ENCODE measurements around the gene DGKB.
"Not testable (repeated sequence)": the region's sequence is repeated elsewhere in the genome, so short reads cannot be mapped to it uniquely, and the experiment has no call there.

DGKB gene

DNA sequence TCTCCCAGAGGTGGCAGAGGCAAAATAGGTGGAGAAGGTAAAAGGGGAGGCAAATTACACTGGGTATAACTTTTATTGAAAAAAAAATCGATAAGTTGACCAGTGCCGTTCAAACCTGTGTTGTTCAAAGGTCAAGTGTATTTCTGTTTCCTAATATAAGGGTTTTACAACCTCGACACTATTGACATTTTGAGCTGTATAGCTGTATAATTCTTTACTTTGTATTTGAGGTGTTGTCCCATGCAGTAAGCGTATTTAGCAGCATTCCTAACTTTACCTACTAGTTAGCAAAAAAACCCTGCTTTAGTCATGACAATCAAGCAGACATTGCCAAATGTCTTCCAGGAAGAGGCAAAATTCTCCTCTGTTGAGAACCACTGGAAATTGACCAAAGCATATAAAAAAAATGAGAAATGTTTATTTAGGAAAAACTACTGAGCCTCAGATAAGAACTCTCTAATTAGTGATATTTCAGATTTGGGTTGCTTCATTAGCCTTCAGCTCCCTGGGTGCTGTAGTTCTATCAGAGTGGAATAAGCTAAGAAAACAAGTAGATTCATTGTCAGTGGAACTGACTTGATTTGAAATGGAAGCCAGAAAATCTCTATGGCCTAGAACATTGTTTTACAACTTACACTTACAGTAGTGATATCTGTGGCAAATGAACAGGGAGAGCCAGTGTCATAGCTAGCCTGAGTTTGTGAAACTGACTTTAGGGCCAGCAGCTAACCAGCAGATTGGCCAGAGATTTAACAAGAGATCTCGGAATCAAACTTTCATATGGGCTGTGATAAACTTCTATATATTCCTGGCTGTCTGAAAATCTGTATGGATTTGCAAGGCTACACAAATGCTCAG lies 331.6 kb downstream of the DGKB start:
- DNase-seq = no peak

DNA sequence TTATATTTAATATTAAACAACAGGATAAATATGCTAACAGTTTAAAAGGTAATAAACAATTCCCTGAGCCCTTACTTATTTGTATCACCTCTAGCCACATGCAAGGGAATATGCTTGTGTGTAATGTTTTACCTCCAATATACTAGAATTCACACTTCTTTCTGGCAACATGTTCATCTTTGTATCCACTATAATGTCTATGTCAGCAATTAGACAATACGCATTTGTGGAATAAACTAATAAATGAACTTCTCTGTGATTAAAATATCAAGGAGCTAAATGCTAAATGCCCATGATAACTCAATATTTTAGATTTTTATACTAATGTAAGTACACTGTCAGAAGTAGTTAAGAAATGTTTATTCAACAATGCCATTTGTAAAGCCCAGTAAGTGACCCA lies 350.5 kb downstream of the DGKB start:
- DNase-seq = no peak

DNA sequence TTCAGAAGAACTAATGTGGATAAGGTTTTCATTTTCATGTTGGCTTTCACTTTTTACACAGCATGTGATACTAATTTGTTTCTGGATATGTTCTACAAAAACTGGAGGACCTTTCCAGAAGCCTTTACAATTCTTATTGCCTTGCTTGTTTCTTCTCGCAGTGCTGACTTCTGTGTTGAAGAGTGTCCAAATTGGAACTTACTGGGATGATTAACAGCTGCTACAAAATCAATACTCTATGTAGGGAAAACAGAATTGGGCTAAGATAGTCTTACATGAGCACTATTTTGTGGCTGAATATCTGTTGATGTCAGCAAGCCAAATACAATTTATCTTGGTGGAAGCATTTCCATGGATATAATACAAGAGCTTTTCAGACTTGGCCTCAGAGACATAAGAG lies 351.2 kb downstream of the DGKB start:
- no peak for DNase-seq

DNA sequence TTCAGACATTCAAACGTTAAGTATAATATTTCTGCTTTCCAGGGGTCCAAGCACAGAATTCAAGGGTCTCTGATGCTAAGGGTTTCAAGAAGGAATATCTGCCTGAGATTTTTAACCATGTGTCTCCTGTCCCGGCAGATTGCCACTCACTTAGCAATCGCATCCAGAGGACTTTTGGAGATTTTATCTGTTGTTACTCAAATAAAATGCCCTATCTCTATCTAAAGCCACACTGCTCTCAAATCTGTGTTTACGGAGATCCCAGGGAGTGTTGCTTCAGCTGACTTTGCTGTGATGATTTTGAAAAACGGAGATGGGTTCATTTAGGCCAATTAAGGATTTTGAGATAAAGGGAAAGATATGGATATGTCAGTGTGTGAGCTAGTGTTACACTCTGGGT lies 359.9 kb downstream of the DGKB start:
- no peak for DNase-seq

DNA sequence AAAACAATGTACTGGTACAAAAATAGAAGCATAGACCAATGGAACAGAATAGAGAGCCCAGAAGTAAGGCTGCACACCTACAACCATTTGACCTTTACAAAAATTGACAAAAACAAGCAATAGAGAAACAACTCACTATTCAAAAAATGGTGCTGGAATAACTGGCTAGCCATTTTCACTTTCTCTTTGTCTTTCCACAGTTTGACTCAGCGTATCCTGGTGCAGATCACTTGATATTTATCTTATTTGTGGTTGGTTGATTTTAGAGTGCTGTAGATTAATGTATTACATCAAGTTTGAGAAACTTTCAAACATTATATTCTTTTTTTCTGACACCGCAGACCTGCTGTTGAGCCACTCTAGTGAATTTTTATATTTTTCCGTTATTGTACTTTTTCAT lies 381.4 kb downstream of the DGKB start:
- no peak for DNase-seq

DNA sequence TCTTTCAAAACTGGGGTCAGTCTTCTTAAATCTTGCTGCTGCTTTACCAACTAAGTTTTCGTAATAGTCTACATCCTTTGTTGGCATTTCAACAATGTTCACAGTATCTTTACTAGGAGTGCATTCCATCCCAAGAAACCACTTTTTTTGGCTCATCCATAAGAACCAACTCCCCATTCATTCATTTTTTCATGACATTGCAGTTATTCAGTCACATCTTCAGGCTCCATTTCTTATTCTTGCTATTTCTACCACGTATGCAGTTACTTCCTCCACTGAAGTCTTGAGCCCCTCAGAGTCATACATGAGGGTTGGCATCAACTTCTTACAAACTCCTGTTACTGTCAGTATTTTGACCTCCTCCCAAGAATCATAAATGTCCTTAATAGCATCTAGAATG lies 392.3 kb downstream of the DGKB start:
- no peak for DNase-seq

DNA sequence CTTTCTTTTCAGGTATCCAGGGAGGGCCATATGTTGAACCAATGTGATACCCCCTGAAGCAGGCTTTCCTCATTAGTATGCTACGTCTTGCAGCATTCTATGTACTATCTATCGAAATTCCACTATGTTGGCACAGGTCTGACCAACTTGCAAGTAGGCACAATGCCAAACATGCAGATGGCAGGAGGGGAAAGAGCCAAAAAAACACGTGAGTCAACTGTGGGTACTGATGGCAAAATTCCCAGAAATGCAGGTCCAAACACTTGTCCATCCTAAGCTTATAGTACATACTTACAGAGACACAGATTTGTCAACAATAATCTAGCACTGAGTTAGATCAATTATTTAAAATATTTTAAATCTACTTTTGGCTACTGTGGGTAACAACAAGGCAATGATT lies 394.9 kb downstream of the DGKB start:
- no peak for DNase-seq

DNA sequence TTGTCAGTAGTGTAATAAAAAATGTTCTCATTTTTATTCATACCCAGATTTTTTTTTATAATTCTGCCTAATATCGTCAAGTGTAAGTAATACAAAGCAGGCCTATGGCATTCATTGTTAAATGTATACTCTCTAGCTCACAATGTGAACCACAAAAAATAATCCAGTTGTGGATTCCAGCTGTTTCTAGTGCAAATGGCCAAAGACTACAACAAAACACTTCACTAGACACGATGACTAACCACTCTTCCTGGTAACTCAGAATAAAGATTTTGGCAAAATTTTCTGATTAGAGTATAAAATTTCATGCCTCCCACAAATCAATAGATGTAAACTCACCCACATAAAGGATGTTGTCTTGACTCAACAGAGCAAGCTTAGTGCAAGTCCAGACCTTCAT lies 396.6 kb downstream of the DGKB start:
- DNase-seq = no peak

DNA sequence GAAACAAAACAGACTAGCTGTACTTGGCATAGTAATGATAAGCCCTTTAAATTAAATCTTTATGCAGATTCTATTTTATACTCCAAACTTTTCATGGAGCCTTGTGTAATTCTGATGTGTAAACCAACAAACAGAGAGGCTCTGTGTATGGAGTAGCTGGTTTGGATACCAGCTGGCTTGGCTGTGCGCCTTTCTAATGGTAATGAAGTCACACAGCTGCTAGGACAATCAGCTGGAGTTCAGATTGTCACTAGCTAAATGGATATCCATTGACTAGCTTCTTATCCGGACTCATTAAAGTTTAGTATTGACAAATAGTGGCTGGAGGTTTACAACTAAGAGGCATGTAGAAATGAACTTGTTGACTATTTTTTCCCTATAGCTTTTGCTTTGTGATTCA lies 398.4 kb downstream of the DGKB start:
- DNase-seq = no peak

DNA sequence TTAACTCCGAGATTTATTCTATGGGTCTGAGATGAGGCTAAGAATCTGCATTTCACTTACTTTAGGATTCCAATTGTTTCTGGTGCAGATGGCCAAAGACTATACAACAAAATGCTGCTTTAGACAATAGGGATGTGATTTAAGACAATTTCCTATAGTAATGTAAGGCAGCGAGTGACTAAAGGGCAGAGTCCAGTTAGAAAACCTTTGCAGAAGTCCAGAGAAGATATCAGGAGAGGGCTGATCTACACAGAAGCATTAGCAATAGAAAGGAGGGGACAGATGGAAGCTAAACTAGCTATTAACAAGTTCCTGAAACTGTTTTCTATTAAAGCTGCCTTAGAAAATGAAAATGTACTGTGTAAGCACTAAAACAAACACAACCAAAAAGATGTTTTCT lies 398.9 kb downstream of the DGKB start:
- no peak for DNase-seq

DNA sequence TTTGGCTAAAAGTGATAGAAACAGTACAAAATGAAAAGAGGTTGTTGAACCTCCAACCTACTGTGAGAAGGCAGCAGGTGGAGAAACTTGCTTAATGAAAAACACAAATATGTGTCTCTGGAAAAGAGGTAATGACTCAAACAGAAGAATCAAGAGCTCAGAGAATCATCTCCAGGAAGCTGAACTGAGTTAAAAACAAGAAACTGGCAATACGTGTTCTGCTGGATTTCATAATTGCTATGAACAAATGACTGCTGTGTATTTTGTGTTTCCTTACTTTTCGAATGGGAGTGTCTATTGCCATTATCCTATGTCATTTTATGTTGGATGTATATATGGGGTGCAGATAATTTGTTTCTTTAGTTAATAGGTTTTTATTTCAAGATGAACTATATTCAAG lies 401.1 kb downstream of the DGKB start:
- no peak for DNase-seq

DNA sequence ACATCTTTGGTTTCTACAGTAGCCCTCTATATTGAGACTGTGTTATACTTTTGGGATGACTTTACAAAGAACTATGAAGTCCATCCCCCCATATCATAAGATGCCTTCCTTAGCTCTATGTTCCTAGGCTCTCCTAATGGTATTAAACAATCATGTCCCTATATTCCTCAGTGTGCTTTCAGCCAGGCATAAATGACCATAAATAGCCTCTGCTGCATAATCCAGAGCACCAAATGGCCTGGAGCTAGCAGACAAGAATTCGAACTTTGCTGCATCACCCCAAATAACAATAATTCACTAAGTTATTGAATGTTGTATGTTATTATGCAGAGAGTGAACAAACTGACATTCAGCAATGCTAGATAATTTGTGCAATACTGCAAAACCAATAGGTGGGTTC lies 405.2 kb downstream of the DGKB start:
- DNase-seq = no peak

DNA sequence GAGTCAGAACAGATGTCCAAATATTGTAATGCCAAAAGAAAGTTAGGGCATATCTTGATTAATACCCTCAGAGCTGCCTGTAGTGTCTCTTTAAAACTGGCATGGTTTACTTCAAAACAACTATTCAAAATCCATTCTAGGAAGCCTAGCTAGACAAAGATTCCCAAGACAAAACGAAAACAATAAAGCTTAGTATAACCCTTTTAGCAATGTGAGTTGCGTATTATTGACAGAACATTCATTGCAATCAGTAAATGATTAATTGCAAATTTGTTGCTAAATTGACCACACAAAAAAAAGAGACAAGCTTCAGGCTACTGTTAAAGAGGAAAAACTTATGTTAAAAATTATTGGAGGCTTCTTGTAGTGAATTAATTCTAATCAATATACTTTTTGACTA lies 406.9 kb downstream of the DGKB start:
- no peak for DNase-seq

DNA sequence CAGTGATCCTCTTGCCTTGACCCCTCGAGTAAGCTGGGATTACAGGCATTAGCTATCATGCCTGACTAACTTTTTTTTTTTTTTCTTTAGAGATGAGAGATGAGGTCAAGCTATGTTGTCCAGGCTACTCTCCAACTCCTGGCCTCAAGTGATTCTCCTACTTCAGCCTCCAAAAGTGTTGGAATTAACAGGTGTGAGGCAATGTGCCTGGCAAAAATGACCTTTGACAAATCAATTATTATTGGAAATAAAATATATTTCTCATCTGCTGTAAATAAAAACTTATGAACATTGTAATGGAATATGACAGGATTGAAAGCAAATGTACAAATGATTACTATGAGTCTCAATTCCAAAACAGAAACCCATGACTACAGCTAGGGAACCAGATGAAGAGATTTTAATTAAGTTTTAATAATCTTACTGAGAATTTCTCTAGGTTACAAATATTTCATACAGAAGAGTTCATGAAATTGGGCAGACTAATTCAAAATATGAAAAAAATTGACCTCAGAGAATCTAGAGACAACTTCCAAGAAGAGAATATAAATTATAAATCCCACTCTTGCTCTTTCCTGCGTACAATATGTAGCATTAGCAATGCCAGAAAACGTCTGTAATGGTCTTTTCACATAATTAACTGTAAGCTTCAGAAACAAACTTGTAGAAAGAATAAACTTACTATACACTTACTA lies 414.7 kb downstream of the DGKB start:
- no peak for DNase-seq

DNA sequence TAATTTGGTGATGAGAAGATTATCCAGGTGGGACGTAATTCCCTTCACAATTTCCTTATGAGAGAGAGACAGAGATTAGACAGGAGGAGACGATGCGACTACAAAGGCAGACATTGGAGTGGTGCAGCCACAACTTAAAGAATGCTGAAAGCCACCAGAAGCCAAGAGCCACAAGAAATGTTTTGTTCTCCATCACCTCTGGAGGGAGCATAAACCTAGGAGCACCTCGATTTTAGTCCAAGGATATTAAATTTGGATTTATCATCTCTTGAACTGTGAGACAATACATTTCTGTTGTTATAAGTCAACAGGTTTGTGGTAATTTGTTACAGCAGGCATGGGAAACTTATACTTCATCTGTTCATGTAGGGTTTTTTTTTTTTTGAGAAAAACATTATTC lies 418.9 kb downstream of the DGKB start:
- DNase-seq = no peak

DNA sequence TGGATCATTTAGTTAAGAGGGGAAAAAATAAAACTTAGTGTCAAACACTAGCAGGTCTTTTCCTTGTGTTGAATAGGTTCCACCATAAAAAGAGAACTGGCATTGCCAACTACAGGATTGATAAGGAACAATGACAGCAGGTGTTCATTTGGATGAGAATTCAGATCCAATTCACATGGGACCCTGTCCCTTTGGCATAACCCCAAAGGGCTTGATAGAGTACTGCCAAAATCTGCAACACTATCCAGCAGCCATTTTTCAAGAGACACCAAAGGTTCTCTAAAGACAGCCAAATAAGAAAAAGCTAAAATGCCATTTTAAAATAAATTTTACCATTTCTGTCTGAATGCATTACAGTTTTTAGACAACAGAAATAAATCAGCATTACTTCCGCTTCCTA lies 422.3 kb downstream of the DGKB start:
- DNase-seq = no peak

DNA sequence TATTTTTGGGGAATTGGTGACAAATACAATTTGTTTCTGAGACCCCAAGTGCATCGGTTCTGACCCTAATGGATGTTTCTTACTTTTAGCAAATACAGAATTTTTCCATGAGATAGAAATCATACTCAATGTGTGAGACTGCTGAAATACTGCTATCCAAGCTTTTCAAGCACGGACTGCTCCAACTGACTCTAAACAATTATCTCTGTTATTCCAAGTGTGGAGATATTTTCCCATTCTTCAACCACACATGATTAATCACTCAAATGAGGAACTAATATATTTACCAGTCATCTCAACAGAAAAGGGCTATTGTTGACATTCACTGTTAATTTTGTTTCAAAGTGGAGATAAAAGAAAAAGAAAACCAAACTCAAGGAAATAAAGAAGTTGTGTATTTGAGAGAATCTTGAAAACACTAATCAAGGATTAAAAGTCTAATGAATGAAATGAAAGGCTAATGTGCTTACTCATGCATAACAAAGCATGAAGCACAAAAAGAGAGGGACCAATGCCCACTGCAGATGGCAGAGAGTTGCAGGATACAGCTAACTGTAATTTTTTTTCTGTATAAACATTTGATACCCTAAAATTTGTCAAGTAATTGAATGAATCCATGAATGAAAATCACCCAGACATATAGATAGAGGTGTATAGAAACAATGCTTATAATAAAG lies 423.6 kb downstream of the DGKB start:
- no peak for DNase-seq

DNA sequence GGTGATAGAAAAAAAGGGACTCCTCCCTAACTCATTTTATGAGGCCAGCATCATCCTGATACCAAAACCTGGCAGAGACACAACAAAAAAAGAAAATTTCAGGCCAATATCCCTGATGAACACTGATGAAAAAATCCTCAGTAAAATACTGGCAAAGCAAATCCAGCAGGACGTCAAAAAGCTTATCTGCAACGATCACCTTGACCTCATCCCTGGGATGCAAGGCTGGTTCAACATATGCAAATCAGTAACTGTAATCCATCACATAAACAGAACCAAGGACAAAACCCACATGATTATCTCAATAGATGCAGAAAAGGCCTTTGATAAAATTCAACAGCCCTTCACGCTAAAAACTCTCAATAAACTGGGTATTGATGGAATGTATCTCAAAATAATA lies 440.8 kb downstream of the DGKB start:
- DNase-seq = not testable (repeated sequence)

DNA sequence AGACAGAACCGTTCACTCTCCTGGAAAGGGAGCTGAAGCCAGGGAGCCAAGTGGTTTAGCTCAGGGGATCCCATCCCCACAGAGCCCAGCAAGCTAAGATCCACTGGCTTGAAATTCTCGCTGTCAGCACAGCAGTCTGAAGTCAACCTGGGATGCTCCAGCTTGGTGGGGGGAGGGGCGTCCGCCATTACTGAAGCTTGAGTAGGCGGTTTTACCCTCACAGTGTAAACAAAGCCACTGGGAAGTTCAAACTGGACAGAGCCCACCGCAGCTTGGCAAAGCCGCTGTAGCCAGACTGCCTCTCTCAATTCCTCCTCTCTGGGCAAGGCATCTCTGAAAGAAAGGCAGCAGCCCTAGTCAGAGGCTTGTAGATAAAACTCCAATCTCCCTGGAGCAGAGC lies 443.7 kb downstream of the DGKB start:
- not testable (repeated sequence) for DNase-seq

DNA sequence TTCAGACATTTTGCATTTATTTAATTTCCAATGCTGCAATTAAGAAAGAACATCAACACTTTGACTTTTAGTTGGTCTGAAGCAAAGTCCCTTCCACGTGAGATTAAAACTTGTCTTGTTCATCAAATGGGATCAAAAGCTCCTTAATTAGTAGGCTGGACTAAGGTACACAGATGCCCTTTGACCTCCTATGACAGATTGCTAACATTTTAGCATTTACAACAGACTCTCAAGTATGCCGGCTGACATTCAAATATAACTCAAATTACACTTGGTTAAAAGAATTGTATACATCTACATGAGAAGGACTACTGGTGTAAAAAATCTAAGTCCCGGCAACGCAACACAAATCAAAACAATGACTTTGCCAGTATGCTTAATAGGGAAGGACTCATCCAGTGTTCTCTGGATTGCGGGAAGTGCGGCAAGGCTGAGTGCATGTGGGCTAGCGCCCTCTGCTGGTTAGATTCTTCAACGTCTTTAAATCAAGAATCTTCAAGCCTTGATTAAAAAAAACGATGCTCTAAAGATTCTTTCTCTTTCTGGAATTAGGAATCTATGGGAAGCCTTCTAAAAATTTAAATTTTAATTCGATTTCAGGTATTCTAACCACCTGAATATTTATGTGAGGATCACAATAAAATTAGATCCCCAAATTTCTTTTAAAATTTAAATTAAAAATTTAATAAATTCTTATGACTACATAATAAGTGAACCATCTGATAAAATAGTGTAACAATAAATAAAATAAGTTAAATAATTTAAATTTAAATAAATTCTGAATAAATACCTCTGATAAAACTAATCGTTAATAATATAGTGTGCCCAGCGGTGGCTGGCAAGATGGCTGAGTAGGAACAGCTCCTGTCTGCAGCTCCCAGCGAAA lies 444.7 kb downstream of the DGKB start:
- DNase-seq = no peak

DNA sequence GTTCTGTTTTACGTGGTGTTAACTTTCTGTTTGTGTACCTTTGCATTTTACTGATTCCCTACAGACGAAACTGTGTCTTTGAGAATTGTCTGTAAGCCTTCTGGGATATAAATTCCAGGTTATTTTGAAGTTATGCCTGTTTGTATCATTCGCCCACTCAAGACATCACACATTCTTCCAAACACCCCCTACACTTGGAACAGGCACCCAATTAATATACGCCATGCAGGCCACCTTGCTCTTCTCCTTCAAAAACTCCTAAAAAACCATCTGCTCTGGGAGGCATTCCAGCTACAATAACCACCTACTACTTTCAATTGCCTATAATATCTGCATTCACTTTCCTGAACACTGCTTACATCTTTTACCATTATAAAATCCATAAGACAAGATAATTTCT lies 453.3 kb downstream of the DGKB start:
- DNase-seq = no peak

DNA sequence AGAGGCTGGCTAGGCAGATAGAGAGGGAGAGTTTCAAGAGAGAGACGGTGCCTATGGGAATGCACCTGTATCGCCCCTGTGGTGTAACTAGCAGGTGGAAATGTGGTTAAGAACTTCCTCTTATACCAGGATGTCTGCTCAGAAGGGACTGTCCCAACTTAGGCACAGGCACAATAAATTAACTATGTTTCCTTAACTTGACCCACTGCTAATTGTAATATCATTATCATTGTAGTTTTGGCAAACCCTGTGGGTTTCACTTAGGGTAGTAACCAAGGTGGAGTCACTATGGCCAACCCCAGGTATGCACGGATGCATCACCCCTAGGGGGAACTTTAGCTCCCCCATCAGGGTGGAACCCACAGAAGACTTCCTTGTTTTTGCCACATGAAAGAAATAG lies 455.7 kb downstream of the DGKB start:
- no peak for DNase-seq

DNA sequence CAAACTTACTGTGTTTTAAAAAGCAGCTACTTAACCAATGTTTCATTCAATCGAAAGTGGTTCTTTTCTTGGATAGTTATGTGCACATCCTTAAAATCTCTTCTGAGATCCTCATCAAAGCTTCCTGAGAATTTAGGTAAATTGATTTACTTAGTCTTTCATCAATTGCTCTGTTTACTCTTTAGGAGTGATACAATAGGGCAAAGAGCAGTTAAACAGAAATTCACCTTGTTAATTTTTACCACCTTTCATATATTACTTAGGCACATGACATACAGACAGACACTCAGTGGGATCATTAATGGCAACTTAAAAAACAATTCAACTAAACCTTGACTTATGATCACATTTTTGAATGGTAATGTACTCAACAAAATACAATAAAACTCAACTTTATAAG lies 456.3 kb downstream of the DGKB start:
- DNase-seq = no peak

Data from activated naive CD4-positive, alpha-beta T cell (primary cell).